Keratinocyte (primary cell): ENCODE measurements around the gene TIE1. TPM values are rescaled to one million over a fixed set of nuclear protein-coding genes. Genes with fewer than 3 reads are reported as not detected.

Experiments
- DNase-seq: peaks from one replicate; pipeline ENCODE4 v3.0.0-alpha.2; 2011; ENCODE audit warnings: low read depth, missing footprints, low spot score
- FAIRE-seq: peaks from 2 replicates; lab custom pipeline; 2011; peaks lifted over from hg19 to GRCh38; lab: Jason Lieb, UNC
- H2AFZ ChIP-seq: 2 replicates; pipeline ENCODE4 v1.6.0; 2012; ENCODE audit warnings: low read length, control low read depth, inconsistent platforms; ENCODE audit not compliant: control insufficient read depth
- H3K27ac ChIP-seq: 2 replicates; pipeline ENCODE4 v1.5.1; 2011; ENCODE audit warnings: low read length; ENCODE audit not compliant: control insufficient read depth, insufficient read depth
- H3K27me3 ChIP-seq: 3 replicates; pipeline ENCODE4 v1.6.0; 2011; ENCODE audit warnings: low read length; ENCODE audit not compliant: control insufficient read depth, insufficient read depth; ENCODE audit errors: extremely low read depth
- H3K36me3 ChIP-seq, 2 experiments: 2 replicates in 1 of 2; 3 replicates in 1 of 2; pipeline ENCODE4 v1.5.1; 2011; ENCODE audit warnings: low read length in 2 of 2, mild to moderate bottlenecking in 1 of 2; ENCODE audit not compliant: control insufficient read depth in 2 of 2, insufficient read depth in 2 of 2; ENCODE audit errors: extremely low read depth in 1 of 2
- H3K4me1 ChIP-seq: 3 replicates; pipeline ENCODE4 v1.5.1; 2011; ENCODE audit warnings: low read length; ENCODE audit not compliant: control insufficient read depth, insufficient read depth; ENCODE audit errors: extremely low read depth
- H3K4me2 ChIP-seq: 3 replicates; pipeline ENCODE4 v1.6.0; 2011; ENCODE audit warnings: low read depth, low read length; ENCODE audit not compliant: control insufficient read depth, insufficient read depth; ENCODE audit errors: extremely low read depth
- H3K4me3 ChIP-seq, 3 experiments: fragments of 200-600 bp in 1 of 3; sonication (generic) in 1 of 3; 2 replicates in 2 of 3; 3 replicates in 1 of 3; pipeline ENCODE4 v1.5.1; 2011 to 2016; ENCODE audit warnings: low read length in 3 of 3, mild to moderate bottlenecking in 3 of 3, control low read depth in 2 of 3, inconsistent platforms in 1 of 3, low read depth in 1 of 3, mixed read lengths in 1 of 3, mixed run types in 1 of 3, moderate library complexity in 1 of 3; ENCODE audit not compliant: control insufficient read depth in 2 of 3, insufficient read depth in 2 of 3; ENCODE audit errors: extremely low read depth in 1 of 3
- H3K79me2 ChIP-seq: 2 replicates; pipeline ENCODE4 v1.6.0; 2012; ENCODE audit warnings: low read length; ENCODE audit not compliant: control insufficient read depth, insufficient read depth
- H3K9ac ChIP-seq: 3 replicates; pipeline ENCODE4 v1.6.0; 2011; ENCODE audit warnings: low read length; ENCODE audit not compliant: control insufficient read depth, insufficient read depth; ENCODE audit errors: extremely low read depth
- H3K9me1 ChIP-seq: 3 replicates; pipeline ENCODE4 v1.6.0; 2011; ENCODE audit warnings: low read length; ENCODE audit not compliant: control insufficient read depth, insufficient read depth; ENCODE audit errors: extremely low read depth
- H3K9me3 ChIP-seq: 2 replicates; pipeline ENCODE4 v1.5.1; 2012; ENCODE audit warnings: low read depth, low read length; ENCODE audit not compliant: control insufficient read depth
- H4K20me1 ChIP-seq: 3 replicates; pipeline ENCODE4 v1.6.0; 2011; ENCODE audit warnings: low read length; ENCODE audit not compliant: control insufficient read depth, insufficient read depth; ENCODE audit errors: extremely low read depth
- EZH2 ChIP-seq: IDR thresholded peaks from one replicate; pipeline ENCODE4 v1.6.1; 2012; ENCODE audit warnings: inconsistent platforms, mild to moderate bottlenecking, low read length, moderate library complexity
- dilution Hi-C: fragments of 300-500 bp; cut with MboI; formaldehyde crosslinking; loops from one replicate; pipeline ENCODE4 v1.7.0; 2020; ENCODE audit warnings: low sequenced_read_pairs; ENCODE audit not compliant: extremely low pct_ligation_motif_present
- polyA plus RNA-seq, 5 experiments: library from polyadenylated mRNA; depleted of rRNA in 3 of 5; stranded (reverse) in 3 of 5; stranded (forward) in 1 of 5; unstranded in 1 of 5; fragments of >200 nt; gene quantifications; 1 replicate in 1 of 5; 2 replicates in 3 of 5; 3 replicates in 1 of 5; pipeline versions ENCODE4 v1.2.1 to v1.2.3, GENCODE V29; 2011 to 2012; ENCODE audit warnings: missing spikeins in 2 of 5, low read depth in 1 of 5, low replicate concordance in 1 of 5
- TF ChIP-seq, protein P1 (sequence below), 3 experiments: IDR thresholded peaks in 1 of 3; conservative IDR thresholded peaks in 1 of 3; optimal IDR thresholded peaks in 1 of 3; 2 replicates in 2 of 3; 3 replicates in 1 of 3; pipeline versions ENCODE3 to v1.5.1; 2011; ENCODE audit warnings: low read length in 3 of 3, mild to moderate bottlenecking in 3 of 3, moderate library complexity in 2 of 3, control low read depth in 1 of 3, inconsistent platforms in 1 of 3; ENCODE audit not compliant: insufficient read depth in 2 of 3; ENCODE audit errors: extremely low read depth in 1 of 3

Gene TIE1
- polyA plus RNA-seq, 1 donor (not counting 4 experiments of a cell fraction or from before 2014, with no cell fraction given) = not detected

DNA sequence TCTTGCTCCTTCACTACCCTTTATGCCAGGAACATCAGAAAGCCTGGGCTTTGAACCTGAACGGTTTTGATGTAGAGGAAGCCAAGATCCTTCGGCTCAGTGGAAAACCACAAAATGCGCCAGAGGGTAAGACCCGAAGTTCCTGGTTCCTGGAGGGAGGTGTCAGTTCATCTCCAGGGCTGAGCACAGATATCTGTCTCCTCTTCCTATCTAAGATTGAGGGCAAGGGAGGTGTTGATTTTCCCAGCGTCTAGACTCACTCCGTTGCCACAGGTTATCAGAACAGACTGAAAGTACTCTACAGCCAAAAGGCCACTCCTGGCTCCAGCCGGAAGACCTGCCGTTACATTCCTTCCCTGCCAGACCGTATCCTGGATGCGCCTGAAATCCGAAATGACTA lies 58.9 kb downstream of the TIE1 start:
- dilution Hi-C loops = no loop called here
- H3K9ac ChIP-seq = peak overlapping the region; percentile 68
- peak; percentile 74 for FAIRE-seq

DNA sequence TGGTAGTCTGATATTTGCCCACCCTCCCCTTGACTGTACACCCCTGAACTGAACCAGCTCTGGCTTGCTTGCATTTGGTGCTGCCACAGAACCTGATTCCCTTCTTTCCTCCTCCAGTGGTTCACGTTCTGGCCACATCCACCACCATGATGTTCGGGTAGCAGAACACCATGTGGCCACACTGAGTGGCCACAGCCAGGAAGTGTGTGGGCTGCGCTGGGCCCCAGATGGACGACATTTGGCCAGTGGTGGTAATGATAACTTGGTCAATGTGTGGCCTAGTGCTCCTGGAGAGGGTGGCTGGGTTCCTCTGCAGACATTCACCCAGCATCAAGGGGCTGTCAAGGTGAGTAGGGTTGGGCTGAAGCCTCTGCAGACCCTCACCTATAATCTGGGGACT lies 59.8 kb downstream of the TIE1 start:
- peak overlapping the region; percentile 68 for H3K9ac ChIP-seq

More for the DNA sequence above, 58.9 kb downstream of the TIE1 start:
- H4K20me1 ChIP-seq = peaks cover under 1% of the 10 kb centered on the region
- no peaks in the 10 kb centered on the region for H3K9me1 ChIP-seq
- H3K27ac ChIP-seq = peak overlapping the region; percentile 70
- H2AFZ ChIP-seq = no peak overlapping the region
- H3K27me3 ChIP-seq = no peaks in the 10 kb centered on the region
- DNase-seq = no peak
- H3K4me3 ChIP-seq = peak overlapping the region; percentile 55 to 77 (median 67)
- H3K4me2 ChIP-seq = peak overlapping the region; percentile 84
- peaks cover 52% of the 10 kb centered on the region for H3K79me2 ChIP-seq
- no peak for TF ChIP-seq EZH2
- TF ChIP-seq, protein P1, sequence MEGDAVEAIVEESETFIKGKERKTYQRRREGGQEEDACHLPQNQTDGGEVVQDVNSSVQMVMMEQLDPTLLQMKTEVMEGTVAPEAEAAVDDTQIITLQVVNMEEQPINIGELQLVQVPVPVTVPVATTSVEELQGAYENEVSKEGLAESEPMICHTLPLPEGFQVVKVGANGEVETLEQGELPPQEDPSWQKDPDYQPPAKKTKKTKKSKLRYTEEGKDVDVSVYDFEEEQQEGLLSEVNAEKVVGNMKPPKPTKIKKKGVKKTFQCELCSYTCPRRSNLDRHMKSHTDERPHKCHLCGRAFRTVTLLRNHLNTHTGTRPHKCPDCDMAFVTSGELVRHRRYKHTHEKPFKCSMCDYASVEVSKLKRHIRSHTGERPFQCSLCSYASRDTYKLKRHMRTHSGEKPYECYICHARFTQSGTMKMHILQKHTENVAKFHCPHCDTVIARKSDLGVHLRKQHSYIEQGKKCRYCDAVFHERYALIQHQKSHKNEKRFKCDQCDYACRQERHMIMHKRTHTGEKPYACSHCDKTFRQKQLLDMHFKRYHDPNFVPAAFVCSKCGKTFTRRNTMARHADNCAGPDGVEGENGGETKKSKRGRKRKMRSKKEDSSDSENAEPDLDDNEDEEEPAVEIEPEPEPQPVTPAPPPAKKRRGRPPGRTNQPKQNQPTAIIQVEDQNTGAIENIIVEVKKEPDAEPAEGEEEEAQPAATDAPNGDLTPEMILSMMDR (optimal IDR thresholded peaks at IDR 0.05 in 1 of 3, IDR thresholded peaks at IDR 0.05 in 1 of 3, conservative IDR thresholded peaks at IDR 0.05 in 1 of 3; ENCODE audit: extremely low read depth in 1 of 3, insufficient read depth in 2 of 3, low read length in 3 of 3) = no peak
- peaks cover 26% of the 10 kb centered on the region for H3K4me1 ChIP-seq
- no peaks in the 10 kb centered on the region for H3K9me3 ChIP-seq
- peaks cover 12 to 28% of the 10 kb centered on the region in 2 experiments for H3K36me3 ChIP-seq

More for the DNA sequence above, 59.8 kb downstream of the TIE1 start:
- H3K4me1 ChIP-seq = peaks cover 33% of the 10 kb centered on the region
- H3K79me2 ChIP-seq = peaks cover 61% of the 10 kb centered on the region
- FAIRE-seq = no peak
- no peak overlapping the region for H2AFZ ChIP-seq
- peak overlapping the region in 1 of 3 experiments; percentile 67 for H3K4me3 ChIP-seq
- no peak overlapping the region for H3K27ac ChIP-seq
- H3K36me3 ChIP-seq = peaks cover 20 to 37% of the 10 kb centered on the region in 2 experiments
- no peaks in the 10 kb centered on the region for H3K27me3 ChIP-seq
- no peaks in the 10 kb centered on the region for H3K9me3 ChIP-seq
- H3K4me2 ChIP-seq = peak overlapping the region; percentile 84
- no peak for DNase-seq
- H4K20me1 ChIP-seq = peaks cover 3% of the 10 kb centered on the region
- H3K9me1 ChIP-seq = no peaks in the 10 kb centered on the region
- dilution Hi-C loops = no loop called here
- TF ChIP-seq, protein P1 (optimal IDR thresholded peaks at IDR 0.05 in 1 of 3, IDR thresholded peaks at IDR 0.05 in 1 of 3, conservative IDR thresholded peaks at IDR 0.05 in 1 of 3; ENCODE audit: extremely low read depth in 1 of 3, insufficient read depth in 2 of 3, low read length in 3 of 3) = no peak
- no peak for TF ChIP-seq EZH2
